ENCODE measurements around the gene LZTS3.

DNA sequence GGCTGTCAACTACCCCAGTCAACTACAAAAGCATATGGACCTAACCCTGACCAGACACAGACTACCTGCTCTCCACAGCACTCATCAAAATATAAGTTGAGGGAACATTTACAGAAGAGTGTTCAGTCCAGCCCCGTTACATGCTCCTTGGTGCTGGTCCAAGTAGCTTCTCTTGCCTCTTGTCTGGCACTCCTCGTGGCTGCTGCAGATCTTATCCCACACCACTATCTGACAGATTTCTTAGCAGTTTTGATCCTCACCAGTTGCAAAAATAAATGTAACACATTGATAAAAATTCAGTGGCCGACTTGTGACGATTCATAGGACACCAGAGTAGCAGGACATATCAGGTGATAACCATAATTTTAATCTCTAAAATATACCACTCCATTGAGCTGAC is 44.3 kb downstream of the LZTS3 start:
- TF ChIP-seq, protein P1, sequence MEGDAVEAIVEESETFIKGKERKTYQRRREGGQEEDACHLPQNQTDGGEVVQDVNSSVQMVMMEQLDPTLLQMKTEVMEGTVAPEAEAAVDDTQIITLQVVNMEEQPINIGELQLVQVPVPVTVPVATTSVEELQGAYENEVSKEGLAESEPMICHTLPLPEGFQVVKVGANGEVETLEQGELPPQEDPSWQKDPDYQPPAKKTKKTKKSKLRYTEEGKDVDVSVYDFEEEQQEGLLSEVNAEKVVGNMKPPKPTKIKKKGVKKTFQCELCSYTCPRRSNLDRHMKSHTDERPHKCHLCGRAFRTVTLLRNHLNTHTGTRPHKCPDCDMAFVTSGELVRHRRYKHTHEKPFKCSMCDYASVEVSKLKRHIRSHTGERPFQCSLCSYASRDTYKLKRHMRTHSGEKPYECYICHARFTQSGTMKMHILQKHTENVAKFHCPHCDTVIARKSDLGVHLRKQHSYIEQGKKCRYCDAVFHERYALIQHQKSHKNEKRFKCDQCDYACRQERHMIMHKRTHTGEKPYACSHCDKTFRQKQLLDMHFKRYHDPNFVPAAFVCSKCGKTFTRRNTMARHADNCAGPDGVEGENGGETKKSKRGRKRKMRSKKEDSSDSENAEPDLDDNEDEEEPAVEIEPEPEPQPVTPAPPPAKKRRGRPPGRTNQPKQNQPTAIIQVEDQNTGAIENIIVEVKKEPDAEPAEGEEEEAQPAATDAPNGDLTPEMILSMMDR (conservative IDR thresholded peaks at IDR 0.05; ENCODE audit: low read depth, low read length): no peak
- TF ChIP-seq EZH2 (IDR thresholded peaks at IDR 0.05; ENCODE audit: low read length, unreplicated experiment): no peak
- no peak for TF ChIP-seq EZH2phosphoT487 (IDR thresholded peaks at IDR 0.05; ENCODE audit: borderline replicate concordance, low read length)
